ENCODE measurements around the gene ZNF598. TPM values are rescaled to one million over a fixed set of nuclear protein-coding genes. Genes with fewer than 3 reads are reported as not detected.

Gene ZNF598
- total and polyA plus RNA-seq, 7 donors, result 12.8 to 57.0 (median 20.3) TPM

DNA sequence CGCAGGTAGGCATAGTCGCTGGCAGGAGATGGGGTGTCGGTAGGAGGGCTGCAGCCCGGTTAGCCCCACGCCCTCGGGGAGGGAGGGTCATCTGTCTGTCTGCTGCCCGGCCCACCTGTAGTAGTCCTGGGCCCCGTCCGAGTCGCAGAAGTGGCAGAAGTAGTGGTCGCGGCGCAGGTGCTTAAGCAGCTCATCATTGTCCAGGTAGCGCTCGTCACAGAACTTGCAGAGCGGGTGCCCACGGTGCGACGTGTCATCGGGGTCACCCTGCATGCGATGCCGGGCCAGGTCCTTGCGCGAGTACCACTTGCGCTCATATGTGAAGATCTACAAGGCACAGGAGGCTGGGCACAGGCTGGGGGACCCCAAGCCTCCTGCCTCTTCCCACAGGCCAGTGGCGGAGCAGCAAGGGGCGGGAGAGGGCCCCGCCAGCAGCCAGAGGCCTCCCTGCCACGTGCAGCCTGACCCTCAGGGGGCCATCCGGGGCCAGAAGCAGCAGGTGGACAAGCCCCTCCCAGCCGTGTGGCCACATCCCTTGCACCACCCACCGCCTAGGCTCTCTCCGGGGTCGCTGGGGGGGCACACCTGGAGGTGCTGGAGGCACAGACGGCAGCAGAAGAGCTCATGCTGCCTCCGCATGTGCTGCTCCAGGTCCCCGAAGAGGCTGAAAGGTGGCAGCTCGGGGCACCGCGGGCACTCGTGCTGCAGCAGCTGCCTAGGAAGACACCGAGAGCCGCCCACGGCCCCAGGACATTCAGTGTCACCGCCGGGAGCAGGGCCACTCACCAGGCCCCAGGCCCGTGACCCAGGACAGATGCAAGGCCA lies 7.0 kb downstream of the ZNF598 start:
- Histone ChIP-seq H3K36me3 (peaks cover 36 to 59% (median 49%) of the 10 kb centered on the region in 4 donors), H3K27ac (no peak overlapping the region), H3K4me1 (peaks cover 0 to 45% (median 42%) of the 10 kb centered on the region in 4 donors), H3K4me3 (no peak overlapping the region), H3K9me3 (no peaks in the 10 kb centered on the region), H3K27me3 (no peaks in the 10 kb centered on the region)
- intact Hi-C loops (cut with DNase I), result no loop called here
- DNase-seq, result no peak
- TF ChIP-seq EP300 (IDR thresholded peaks at IDR 0.05), result no peak
- no peak for TF ChIP-seq POLR2A (IDR thresholded peaks at IDR 0.05)
- TF ChIP-seq POLR2AphosphoS5 (IDR thresholded peaks at IDR 0.05), result no peak
- TF ChIP-seq, protein P1, sequence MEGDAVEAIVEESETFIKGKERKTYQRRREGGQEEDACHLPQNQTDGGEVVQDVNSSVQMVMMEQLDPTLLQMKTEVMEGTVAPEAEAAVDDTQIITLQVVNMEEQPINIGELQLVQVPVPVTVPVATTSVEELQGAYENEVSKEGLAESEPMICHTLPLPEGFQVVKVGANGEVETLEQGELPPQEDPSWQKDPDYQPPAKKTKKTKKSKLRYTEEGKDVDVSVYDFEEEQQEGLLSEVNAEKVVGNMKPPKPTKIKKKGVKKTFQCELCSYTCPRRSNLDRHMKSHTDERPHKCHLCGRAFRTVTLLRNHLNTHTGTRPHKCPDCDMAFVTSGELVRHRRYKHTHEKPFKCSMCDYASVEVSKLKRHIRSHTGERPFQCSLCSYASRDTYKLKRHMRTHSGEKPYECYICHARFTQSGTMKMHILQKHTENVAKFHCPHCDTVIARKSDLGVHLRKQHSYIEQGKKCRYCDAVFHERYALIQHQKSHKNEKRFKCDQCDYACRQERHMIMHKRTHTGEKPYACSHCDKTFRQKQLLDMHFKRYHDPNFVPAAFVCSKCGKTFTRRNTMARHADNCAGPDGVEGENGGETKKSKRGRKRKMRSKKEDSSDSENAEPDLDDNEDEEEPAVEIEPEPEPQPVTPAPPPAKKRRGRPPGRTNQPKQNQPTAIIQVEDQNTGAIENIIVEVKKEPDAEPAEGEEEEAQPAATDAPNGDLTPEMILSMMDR (IDR thresholded peaks at IDR 0.05), result no peak
- 94 to 95% methylated on average over 47 of the region's 47 CpGs for WGBS, 2 donors

DNA sequence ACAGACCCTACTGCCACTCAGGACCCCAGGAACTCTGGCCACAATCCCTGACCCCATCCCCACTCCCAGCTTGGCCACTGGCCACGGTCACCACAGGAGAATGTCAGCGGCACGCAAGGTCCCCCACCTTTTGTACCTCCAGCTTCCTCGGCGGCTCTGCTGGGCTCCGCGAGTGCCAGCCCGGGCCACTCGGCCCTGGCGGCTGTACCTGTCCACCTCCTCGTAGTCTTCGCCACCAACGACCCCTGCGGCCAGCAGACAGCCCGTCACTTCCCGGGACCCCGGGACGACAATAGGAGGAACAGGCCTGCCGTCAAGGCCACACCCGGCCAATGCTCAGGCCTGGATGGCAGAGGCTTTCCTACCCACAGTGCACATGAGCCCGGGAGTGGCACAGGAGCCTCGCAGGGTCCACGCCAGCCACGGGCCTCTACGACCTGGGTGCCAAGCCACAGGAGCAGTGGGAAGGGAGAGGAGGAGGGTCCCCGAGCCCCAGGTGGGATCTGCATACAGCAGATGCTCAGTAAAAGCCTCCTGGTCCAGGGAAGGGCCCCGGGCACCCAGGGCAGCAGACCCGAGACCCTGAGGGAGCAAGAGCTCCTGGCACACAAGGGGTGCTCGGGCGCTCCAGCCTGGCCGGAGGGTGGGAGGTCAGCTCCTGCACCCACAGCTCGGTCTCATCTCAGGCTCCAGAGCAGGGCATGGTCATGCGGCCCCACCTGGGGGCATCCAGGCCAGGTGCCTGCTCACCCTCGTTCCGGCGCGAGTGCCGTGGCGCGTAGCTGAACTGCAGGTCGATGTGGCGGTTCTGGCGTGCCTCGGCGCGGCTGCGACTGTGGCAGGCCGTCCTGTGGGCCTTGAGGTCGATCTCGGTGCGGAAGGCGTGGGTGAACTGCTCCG lies 7.9 kb downstream of the ZNF598 start:
- H3K9me3 ChIP-seq, result no peaks in the 10 kb centered on the region
- intact Hi-C loops (cut with DNase I), result no loop called here
- H3K27ac ChIP-seq, result no peak overlapping the region
- H3K36me3 ChIP-seq, result peaks cover 36 to 65% (median 49%) of the 10 kb centered on the region in 4 donors
- TF ChIP-seq EP300 (IDR thresholded peaks at IDR 0.05) (no peak), POLR2AphosphoS5 (IDR thresholded peaks at IDR 0.05) (no peak), POLR2A (IDR thresholded peaks at IDR 0.05) (no peak)
- TF ChIP-seq, protein P1 (IDR thresholded peaks at IDR 0.05), result no peak
- DNase-seq, result no peak
- H3K27me3 ChIP-seq, result no peaks in the 10 kb centered on the region
- 96% methylated on average over 53 of the region's 53 CpGs for WGBS, 2 donors
- no peak overlapping the region for H3K4me3 ChIP-seq
- peaks cover 0 to 37% (median 34%) of the 10 kb centered on the region in 4 donors for H3K4me1 ChIP-seq

DNA sequence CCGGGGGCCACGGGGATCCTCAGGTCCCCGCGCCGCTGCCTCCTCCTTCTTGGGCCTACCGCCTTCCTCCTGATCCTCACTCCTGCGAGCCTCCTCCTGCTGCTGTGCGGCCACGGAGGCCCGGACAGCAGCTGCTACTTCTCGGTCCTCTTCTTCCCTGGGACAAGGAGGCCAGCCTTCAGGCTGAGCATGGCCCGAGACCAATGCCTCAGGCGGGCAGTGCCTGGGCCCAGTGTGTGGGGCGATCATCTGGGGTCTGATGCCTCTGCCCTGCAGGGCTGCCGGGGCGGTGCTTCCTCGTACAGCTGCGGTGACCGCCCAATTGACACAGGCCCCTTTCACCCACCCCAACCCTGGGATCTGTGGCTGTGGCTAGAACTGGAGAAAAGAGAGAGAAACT lies 8.6 kb downstream of the ZNF598 start:
- H3K4me3 ChIP-seq, result no peak overlapping the region
- WGBS, 2 donors, result 96 to 97% methylated on average over 19 of the region's 19 CpGs
- H3K4me1 ChIP-seq, result peaks cover 0 to 32% (median 27%) of the 10 kb centered on the region in 4 donors
- no peak overlapping the region for H3K27ac ChIP-seq
- H3K27me3 ChIP-seq, result no peaks in the 10 kb centered on the region
- no peaks in the 10 kb centered on the region for H3K9me3 ChIP-seq
- peaks cover 36 to 65% (median 49%) of the 10 kb centered on the region in 4 donors for H3K36me3 ChIP-seq
- TF ChIP-seq, protein P1 (IDR thresholded peaks at IDR 0.05), result no peak
- TF ChIP-seq POLR2A (IDR thresholded peaks at IDR 0.05), result no peak
- TF ChIP-seq POLR2AphosphoS5 (IDR thresholded peaks at IDR 0.05), result no peak
- DNase-seq, result no peak
- intact Hi-C loops (cut with DNase I), result no loop called here

DNA sequence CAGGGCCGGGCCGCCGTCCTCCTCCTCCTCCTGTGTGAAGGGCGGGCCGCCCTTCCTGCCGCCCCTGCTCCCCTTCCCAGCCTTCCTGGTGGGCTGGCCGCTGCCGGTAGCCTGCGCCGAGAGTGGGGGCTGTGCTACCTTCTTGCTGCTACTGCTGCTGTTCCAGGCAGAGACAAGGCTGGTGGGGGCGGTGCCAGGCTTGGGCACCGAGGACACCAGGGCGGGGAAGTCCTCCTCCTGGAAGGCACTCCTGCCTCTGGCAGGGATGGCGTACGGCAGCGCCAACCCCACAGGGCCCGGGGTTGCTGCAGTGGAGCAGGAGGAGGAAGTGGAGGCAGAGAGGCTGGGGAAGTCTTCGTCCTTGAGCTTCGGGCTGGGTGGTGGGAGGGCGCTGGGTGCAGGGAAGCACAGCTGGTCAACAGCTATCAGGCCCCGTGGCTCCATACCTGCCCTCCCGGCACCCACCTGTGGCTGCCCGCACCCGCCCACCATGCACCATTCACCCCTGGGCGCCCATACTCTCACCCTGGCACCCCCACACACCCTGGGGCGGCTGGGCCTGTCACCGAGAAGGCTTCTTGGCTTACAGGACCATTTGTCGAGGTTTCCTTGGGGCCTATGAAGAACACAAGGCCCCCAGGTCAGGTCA lies 9.6 kb downstream of the ZNF598 start:
- DNase-seq, result no peak
- Histone ChIP-seq H3K4me1 (peaks cover 0 to 25% (median 17%) of the 10 kb centered on the region in 4 donors), H3K9me3 (no peaks in the 10 kb centered on the region), H3K27ac (no peak overlapping the region), H3K27me3 (no peaks in the 10 kb centered on the region), H3K36me3 (peaks cover 36 to 65% (median 49%) of the 10 kb centered on the region in 4 donors), H3K4me3 (no peak overlapping the region)
- WGBS, 2 donors, result 87 to 92% methylated on average over 28 of the region's 28 CpGs
- TF ChIP-seq POLR2A (IDR thresholded peaks at IDR 0.05) (no peak), POLR2AphosphoS5 (IDR thresholded peaks at IDR 0.05) (no peak), EP300 (IDR thresholded peaks at IDR 0.05) (no peak)
- TF ChIP-seq, protein P1 (IDR thresholded peaks at IDR 0.05), result no peak
- intact Hi-C loops (cut with DNase I), result no loop called here
